GM19238 (cell line): ENCODE results near the gene TSPAN14.

Experiments used
- DNase-seq: peaks from one replicate; pipeline ENCODE4 v3.0.0; 2011; ENCODE audit warnings: low spot score; ENCODE audit not compliant: insufficient read length

Gene TSPAN14

DNA sequence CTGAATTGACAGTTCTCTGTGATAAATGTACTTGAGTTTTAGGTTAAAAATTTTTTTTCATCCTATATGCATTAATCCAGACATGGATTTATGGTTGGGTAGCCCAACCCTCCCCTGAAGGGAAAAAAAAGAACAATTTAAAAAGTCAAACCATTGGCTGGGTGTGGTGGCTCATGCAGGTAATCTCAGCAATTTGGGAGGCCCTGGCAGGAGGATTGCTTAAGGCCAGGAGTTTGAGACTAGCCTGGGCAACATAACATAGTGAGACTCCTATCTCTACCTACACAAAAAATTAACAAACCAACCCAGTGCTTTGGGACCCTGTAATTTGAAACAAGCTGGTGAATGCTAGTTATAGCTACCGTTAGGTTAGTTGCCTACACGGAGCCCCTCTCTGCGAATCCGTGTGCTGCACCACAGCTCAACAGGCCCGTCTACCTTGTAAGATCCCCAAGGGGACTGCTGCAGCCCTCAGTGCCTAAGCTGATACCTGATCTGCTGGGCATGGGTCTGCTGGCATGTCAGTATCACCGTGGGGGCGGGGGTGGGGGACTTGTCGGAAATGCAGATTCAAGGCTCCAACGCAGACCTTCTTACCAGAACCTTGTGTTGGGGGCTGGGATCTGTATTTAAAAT lies 32.8 kb downstream of the TSPAN14 start:
- no peak for DNase-seq

- DNase-seq: no peak
These were observed 33.3 kb downstream of the TSPAN14 start for GRCh38 chr10:80487421-80487785.

DNA sequence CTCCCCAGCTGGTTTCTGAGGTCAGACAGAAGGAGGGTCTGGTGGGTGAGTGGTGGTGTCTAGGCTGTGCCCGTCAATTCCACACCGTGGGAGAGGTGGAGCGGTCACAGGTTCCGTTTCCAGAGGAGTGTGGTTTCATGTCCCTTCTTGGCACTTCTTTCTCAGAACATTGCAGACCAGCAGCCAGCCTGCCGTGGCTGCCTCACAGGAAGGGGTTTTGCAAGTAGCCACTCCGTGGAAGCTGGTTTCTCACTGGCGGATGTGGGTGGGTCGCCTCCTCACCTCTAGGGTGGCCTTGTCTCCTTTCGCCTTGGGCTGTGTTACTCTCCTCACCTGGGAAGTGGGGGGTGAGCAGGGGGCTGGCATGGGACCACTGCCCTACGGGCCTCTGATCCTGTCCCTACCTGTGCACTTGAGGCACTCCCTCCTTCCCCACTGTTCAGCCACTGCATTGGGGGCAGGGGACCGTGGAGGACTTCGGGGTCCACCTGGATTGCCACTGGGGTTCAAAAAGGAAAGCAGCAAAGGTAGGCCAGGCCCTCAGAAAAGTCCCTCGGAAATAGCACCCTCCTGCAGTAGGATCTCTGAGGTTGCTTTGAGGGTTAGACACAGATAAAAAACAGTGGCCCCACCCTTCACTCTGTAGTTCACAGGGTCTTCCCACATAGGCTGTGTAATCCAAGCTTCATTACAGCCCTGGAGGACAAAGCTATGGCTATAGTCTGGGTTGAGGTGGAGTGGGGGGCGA lies 33.9 kb downstream of the TSPAN14 start:
- DNase-seq: no peak

GRCh38 chr10:80488539-80489066 lies 34.5 kb downstream of the TSPAN14 start:
- no peak for DNase-seq

DNA sequence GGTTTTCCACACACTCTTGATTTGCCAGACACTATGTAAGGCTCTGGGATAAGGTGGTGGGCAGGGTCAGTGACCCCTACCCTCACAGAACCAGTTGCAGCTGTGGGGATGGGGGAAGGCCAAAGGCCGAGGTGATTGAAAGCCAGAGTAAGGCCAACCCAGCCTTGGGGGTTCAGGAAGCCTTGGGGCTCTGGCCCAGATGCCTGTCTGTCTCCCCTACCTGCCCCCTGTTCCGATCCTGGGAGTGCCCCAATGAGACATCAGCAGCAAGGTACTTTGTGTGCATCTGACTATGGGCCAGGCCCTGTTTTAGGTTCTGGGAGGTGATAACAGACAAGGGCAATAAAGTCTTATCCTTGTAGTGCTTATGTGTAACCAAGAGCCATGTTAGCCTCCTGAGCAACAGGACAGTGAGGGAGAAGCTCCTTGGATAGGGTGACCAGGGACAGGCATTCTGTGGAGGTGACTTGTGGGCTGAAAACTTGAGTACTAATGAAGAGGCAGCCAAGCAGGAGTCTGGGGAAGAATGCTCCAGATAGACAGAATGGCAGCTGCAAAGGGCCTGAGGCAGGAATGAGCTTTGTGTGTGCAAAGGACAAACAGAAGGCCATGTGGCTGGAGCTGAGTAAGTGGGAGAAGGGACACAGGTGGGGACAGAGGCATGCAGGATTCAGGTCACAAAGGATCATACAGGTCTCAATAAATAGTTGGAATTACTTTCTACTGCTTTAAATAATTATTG lies 35.4 kb downstream of the TSPAN14 start:
- DNase-seq: no peak

DNA sequence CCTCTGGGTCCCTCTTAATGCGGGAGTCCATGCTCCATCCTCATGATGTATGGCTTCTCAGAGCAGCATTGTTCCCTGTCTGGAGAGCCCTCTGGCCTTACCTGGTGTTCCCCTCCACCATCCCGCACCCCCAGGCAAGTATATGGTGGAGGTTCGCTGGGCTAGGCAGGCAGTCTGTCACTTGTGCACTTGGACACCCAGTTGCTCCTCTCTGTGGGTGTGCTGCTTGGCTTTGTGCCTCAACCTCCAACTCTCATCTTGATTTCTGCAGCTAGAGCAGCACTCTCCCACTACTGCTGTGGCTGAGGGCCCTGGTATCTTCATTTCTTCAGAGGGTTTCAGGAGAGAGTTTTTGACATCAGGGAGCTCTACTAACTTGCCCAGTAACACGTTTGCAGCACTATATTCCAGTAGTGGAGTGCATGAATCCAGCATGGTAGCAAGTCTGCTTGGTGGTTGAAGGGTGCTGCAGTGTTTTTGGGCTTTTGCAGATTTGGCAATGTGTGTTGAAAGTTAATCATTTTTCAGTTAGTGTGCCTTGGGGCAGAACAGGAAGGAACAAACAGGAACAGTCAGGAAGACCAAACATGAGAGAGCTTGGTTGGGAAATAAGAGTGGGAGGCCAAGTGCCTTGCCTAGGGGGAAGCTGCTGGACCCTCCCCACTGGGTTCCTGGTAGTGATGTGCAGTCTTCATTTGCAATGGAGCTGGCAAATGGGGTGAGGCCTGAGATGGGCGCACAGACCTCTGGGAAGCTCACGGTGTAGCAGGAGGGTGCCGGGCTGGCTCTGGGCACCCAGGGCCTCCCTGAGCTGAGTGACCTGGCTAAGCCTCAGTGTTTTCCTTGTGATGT lies 37.4 kb downstream of the TSPAN14 start:
- DNase-seq: no peak

- no peak for DNase-seq
These were observed 38.9 kb downstream of the TSPAN14 start for GRCh38 chr10:80492848-80493521.

DNA sequence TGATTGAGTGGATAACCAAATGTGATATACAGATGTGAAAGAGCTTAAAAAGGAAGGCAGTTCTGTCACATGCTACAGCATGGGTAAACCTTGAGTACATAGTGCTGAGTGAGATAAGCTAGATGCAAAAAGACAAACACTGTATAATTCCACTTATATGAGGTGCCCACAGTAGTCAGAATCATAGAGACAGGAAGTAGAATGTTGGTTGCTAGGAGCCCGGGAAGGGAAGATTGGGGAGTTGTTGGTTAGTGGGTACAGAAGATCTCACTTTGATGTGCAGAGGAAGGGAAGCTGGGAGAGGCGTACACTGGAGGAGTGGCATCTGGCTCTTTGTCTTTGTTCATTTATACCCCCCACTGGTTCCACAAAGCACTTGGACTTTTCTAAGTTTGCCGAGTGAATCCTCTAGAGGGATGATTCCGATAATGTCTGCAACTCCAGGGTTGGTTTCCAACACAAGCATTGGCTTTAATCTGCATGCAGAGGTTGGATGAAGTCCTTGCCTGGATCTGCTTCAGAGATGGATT lies 39.5 kb downstream of the TSPAN14 start:
- DNase-seq: no peak

GRCh38 chr10:80496555-80497172 lies 42.6 kb downstream of the TSPAN14 start:
- no peak for DNase-seq

DNA sequence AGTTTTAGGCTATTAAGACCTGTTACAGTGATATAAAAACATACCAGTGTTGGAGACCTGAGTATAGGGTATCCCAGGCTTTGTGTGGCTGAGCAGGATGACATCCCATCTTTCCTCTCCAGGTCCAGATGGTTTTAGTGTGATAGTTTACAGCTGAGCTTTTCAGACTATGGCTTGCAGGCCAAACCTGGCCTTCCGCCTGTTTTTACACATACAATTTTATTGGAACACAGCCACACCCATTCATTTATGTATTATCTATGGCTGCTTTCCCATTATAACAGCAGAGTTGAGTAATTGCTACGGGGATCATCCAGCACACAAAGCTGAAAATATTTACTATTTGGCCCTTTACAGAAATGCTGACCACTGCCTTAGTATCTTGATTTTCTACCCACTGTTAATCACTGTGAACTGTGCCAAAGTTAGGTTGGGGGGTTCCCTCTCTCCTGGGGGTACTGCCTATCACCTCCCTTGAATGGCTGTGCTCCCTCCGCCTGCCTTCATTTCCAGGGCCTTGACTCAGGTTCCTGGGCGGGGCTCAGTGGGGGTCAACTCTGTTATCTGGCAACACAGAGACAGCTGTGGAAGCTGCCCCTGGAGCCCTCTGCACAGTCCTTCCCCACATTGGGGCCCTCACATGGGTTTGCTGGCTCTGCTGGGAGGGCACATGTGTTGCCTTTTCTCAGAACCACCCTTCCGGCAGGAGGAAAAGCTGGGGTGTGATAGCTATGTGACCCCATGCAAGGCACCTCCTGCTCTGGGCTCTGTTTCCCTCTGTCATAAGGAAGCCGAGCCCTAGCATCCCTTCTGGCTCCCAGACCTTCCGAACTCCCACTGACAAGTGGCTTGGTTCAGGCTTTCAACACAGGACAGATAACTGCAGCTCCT lies 43.3 kb downstream of the TSPAN14 start:
- no peak for DNase-seq

GRCh38 chr10:80498078-80498832 lies 44.1 kb downstream of the TSPAN14 start:
- DNase-seq: no peak

DNA sequence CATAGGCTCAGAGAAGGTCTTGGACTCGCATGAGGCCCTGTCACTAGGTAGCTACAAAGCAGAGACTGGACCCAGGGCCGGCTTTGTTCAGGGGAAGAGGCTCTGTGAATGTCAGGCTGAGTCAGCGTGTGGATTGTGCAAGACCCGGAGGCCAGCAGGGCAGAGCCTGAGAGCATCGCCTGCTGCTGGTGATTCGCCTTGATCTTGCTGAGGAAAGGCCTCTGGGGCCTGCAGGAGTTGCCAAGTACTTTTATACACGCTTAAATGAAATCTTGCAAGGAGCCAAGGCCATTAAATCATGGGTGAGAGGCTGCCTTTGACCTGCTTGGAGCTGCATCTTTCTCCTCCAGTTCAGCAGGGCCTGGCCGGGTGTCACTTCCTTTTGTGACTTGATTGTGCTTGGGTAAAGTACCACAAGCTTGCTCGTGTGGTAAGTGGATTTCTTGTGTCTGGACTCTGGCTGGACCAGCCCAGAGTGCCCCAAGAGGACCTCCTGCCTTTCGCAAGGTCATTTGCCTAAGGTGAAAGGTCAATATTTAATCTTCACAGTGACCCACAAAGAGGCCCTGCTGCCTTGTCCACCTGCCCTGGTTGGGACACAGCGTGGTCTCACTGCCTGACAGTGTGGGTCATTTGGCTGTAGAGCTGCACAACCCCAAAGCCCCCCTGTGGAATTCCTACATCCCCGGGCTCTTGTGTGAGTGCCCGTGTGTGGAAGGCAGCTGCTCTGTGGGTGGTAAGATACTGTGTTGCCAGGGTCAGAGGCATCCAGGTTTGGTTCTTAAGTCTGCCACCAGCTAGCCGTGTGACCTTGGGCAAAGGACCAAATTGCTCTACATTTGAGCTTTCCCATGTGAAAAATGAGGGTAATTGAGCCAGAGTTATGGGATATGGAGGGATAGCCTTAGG lies 45.0 kb downstream of the TSPAN14 start:
- DNase-seq: no peak

- DNase-seq: no peak
These were observed 46.7 kb downstream of the TSPAN14 start for GRCh38 chr10:80500572-80501380.

- no peak for DNase-seq
These were observed 47.3 kb downstream of the TSPAN14 start for GRCh38 chr10:80501381-80501912.

- DNase-seq: no peak
These were observed 47.9 kb downstream of the TSPAN14 start for GRCh38 chr10:80501913-80502521.
